HG03097 (cell line): ENCODE measurements around the gene PADI3.
"Not testable (repeated sequence)": the region's sequence is repeated elsewhere in the genome, so short reads cannot be mapped to it uniquely, and the experiment has no call there.

ENCODE experiments used
- ATAC-seq: cut with Tn5 transposase; IDR thresholded peaks from one replicate; pipeline ENCODE4 v1.9.1; 2021; ENCODE audit not compliant: unreplicated experiment, low FRiP score

The PADI3 gene

GRCh38 chr1:17239420-17239819, 9.5 kb upstream of the PADI3 start:
- no peak for ATAC-seq

- ATAC-seq = not testable (repeated sequence)
Observed at GRCh38 chr1:17241011-17241779, 7.7 kb upstream of the PADI3 start.

GRCh38 chr1:17241780-17242074, 7.2 kb upstream of the PADI3 start:
- not testable (repeated sequence) for ATAC-seq

- no peak for ATAC-seq
Observed at GRCh38 chr1:17243274-17243673, 5.6 kb upstream of the PADI3 start.

GRCh38 chr1:17244821-17245740, 3.8 kb upstream of the PADI3 start:
- ATAC-seq = no peak

GRCh38 chr1:17245816-17246325, 3.0 kb upstream of the PADI3 start:
- ATAC-seq = no peak

- ATAC-seq = no peak
Observed at GRCh38 chr1:17246971-17247370, 1.9 kb upstream of the PADI3 start.

- no peak for ATAC-seq
Observed at GRCh38 chr1:17250601-17251000, 1.7 kb downstream of the PADI3 start.

- ATAC-seq = no peak
Observed at GRCh38 chr1:17251246-17251645, 2.3 kb downstream of the PADI3 start.

GRCh38 chr1:17251701-17252376, 2.9 kb downstream of the PADI3 start:
- no peak for ATAC-seq

GRCh38 chr1:17255336-17255735, 6.4 kb downstream of the PADI3 start:
- ATAC-seq = no peak

- ATAC-seq = no peak
Observed at GRCh38 chr1:17258116-17258757, 9.3 kb downstream of the PADI3 start.

- no peak for ATAC-seq
Observed at GRCh38 chr1:17258758-17259130, 9.8 kb downstream of the PADI3 start.

- ATAC-seq = no peak
Observed at GRCh38 chr1:17259233-17259873, 10.5 kb downstream of the PADI3 start.

GRCh38 chr1:17260264-17260663, 11.4 kb downstream of the PADI3 start:
- ATAC-seq = no peak

GRCh38 chr1:17260738-17261137, 11.8 kb downstream of the PADI3 start:
- ATAC-seq = no peak

GRCh38 chr1:17263936-17264335, 15.0 kb downstream of the PADI3 start:
- ATAC-seq = no peak

- no peak for ATAC-seq
Observed at GRCh38 chr1:17264470-17264869, 15.6 kb downstream of the PADI3 start.

GRCh38 chr1:17265162-17265561, 16.3 kb downstream of the PADI3 start:
- ATAC-seq = no peak

GRCh38 chr1:17265950-17266349, 17.1 kb downstream of the PADI3 start:
- ATAC-seq = no peak
